ENCODE results near the gene TOM1L2. TPM values are rescaled to one million over a fixed set of nuclear protein-coding genes. Genes with fewer than 3 reads are reported as not detected.

The TOM1L2 gene
- total RNA-seq, 3 donors from 2014 or later (not counting 1 experiment from before 2014, with no cell fraction given), result 35.7 to 43.2 (median 35.7) TPM

GRCh38 chr17:17987187-17987896 is 15.1 kb upstream of the TOM1L2 start:
- H3K36me3 ChIP-seq (ENCODE audit: control insufficient read depth, insufficient read depth, low read length), result no peaks in the 10 kb centered on the region

GRCh38 chr17:17985555-17985954 is 13.4 kb upstream of the TOM1L2 start:
- Histone ChIP-seq H3K4me1 (ENCODE audit: control insufficient read depth, insufficient read depth, low read length) (no peaks in the 10 kb centered on the region), H3K27ac (ENCODE audit: low read length) (no peak overlapping the region), H3K27me3 (ENCODE audit: control insufficient read depth, insufficient read depth, low read length) (no peaks in the 10 kb centered on the region), H3K4me3 (ENCODE audit: low read length) (no peak overlapping the region), H3K36me3 (ENCODE audit: control insufficient read depth, insufficient read depth, low read length) (no peaks in the 10 kb centered on the region), H3K9me3 (ENCODE audit: control insufficient read depth, insufficient read depth, low read length) (no peaks in the 10 kb centered on the region)
- ATAC-seq (no peak), DNase-seq (peak in 1 of 2 donors; percentile 31)
- intact Hi-C loops (cut with micrococcal nuclease), result no loop called here
- 62% methylated on average over 3 of the region's 3 CpGs for WGBS (ENCODE audit: insufficient coverage)
- Mint-ChIP-seq H3K4me1 (no peaks in the 10 kb centered on the region), H3K27me3 (ENCODE audit: low read depth in 2 of 2) (no peaks in the 10 kb centered on the region), H3K4me3 (no peak overlapping the region), H3K36me3 (no peaks in the 10 kb centered on the region), H3K9me3 (no peaks in the 10 kb centered on the region), H3K27ac (no peak overlapping the region)
- no peak for TF ChIP-seq CTCF (IDR thresholded peaks at IDR 0.05)

More at GRCh38 chr17:17987187-17987896, 15.1 kb upstream of the TOM1L2 start:
- Mint-ChIP-seq H3K27ac (no peak overlapping the region), H3K9me3 (no peaks in the 10 kb centered on the region), H3K4me3 (no peak overlapping the region), H3K27me3 (ENCODE audit: low read depth in 2 of 2) (no peaks in the 10 kb centered on the region), H3K36me3 (no peaks in the 10 kb centered on the region), H3K4me1 (no peaks in the 10 kb centered on the region)
- no peak overlapping the region for H3K27ac ChIP-seq (ENCODE audit: low read length)
- H3K4me3 ChIP-seq (ENCODE audit: low read length), result no peak overlapping the region
- WGBS (ENCODE audit: insufficient coverage), result 79% methylated on average over 6 of the region's 7 CpGs
- H3K9me3 ChIP-seq (ENCODE audit: control insufficient read depth, insufficient read depth, low read length), result no peaks in the 10 kb centered on the region
- intact Hi-C loops (cut with micrococcal nuclease), result no loop called here
- ATAC-seq (no peak), DNase-seq (no peak)
- no peak for TF ChIP-seq CTCF (IDR thresholded peaks at IDR 0.05)
- H3K4me1 ChIP-seq (ENCODE audit: control insufficient read depth, insufficient read depth, low read length), result no peaks in the 10 kb centered on the region
- no peaks in the 10 kb centered on the region for H3K27me3 ChIP-seq (ENCODE audit: control insufficient read depth, insufficient read depth, low read length)

- WGBS (ENCODE audit: insufficient coverage), result 72% methylated on average over 2 of the region's 2 CpGs
- H3K27ac ChIP-seq (ENCODE audit: low read length), result no peak overlapping the region
- no peaks in the 10 kb centered on the region for H3K36me3 ChIP-seq (ENCODE audit: control insufficient read depth, insufficient read depth, low read length)
- no peaks in the 10 kb centered on the region for H3K27me3 ChIP-seq (ENCODE audit: control insufficient read depth, insufficient read depth, low read length)
- ATAC-seq (no peak), DNase-seq (no peak)
- H3K9me3 ChIP-seq (ENCODE audit: control insufficient read depth, insufficient read depth, low read length), result no peaks in the 10 kb centered on the region
- no peak for TF ChIP-seq CTCF (IDR thresholded peaks at IDR 0.05)
- Mint-ChIP-seq H3K36me3 (no peaks in the 10 kb centered on the region), H3K4me1 (no peaks in the 10 kb centered on the region), H3K4me3 (no peak overlapping the region), H3K9me3 (no peaks in the 10 kb centered on the region), H3K27me3 (ENCODE audit: low read depth in 2 of 2) (no peaks in the 10 kb centered on the region), H3K27ac (no peak overlapping the region)
- intact Hi-C loops (cut with micrococcal nuclease), result no loop called here
- H3K4me3 ChIP-seq (ENCODE audit: low read length), result no peak overlapping the region
- H3K4me1 ChIP-seq (ENCODE audit: control insufficient read depth, insufficient read depth, low read length), result no peaks in the 10 kb centered on the region
These were observed 13.0 kb upstream of the TOM1L2 start for GRCh38 chr17:17985153-17985552.

GRCh38 chr17:17983776-17984175 is 11.6 kb upstream of the TOM1L2 start:
- Mint-ChIP-seq H3K9me3 (no peaks in the 10 kb centered on the region), H3K4me3 (no peak overlapping the region), H3K4me1 (no peaks in the 10 kb centered on the region), H3K27me3 (ENCODE audit: low read depth in 2 of 2) (no peaks in the 10 kb centered on the region), H3K36me3 (no peaks in the 10 kb centered on the region), H3K27ac (no peak overlapping the region)
- Histone ChIP-seq H3K4me3 (ENCODE audit: low read length) (no peak overlapping the region), H3K27me3 (ENCODE audit: control insufficient read depth, insufficient read depth, low read length) (no peaks in the 10 kb centered on the region), H3K4me1 (ENCODE audit: control insufficient read depth, insufficient read depth, low read length) (no peaks in the 10 kb centered on the region), H3K27ac (ENCODE audit: low read length) (no peak overlapping the region), H3K36me3 (ENCODE audit: control insufficient read depth, insufficient read depth, low read length) (no peaks in the 10 kb centered on the region), H3K9me3 (ENCODE audit: control insufficient read depth, insufficient read depth, low read length) (no peaks in the 10 kb centered on the region)
- no peak for TF ChIP-seq CTCF (IDR thresholded peaks at IDR 0.05)
- intact Hi-C loops (cut with micrococcal nuclease), result no loop called here
- no peak for DNase-seq
- 87% methylated on average over 6 of the region's 6 CpGs for WGBS (ENCODE audit: insufficient coverage)
- no peak for ATAC-seq

Data from natural killer cell (primary cell).